HG03097 (cell line): Measurements from ENCODE around the gene DPF1.
"Not testable (repeated sequence)": the region's sequence is repeated elsewhere in the genome, so short reads cannot be mapped to it uniquely, and the experiment has no call there.

Source experiments
- ATAC-seq: cut with Tn5 transposase; IDR thresholded peaks from one replicate; pipeline ENCODE4 v1.9.1; 2021; ENCODE audit not compliant: unreplicated experiment, low FRiP score

The DPF1 gene

GRCh38 chr19:38224014-38224862 lies at the start of gene DPF1:
TSS of gene DPF1 (minus strand) at chr19:38224222. CDS start at chr19:38224142, 80 bp downstream.
- ATAC-seq = peak; percentile 50

GRCh38 chr19:38273499-38273898 lies 49.5 kb upstream of the DPF1 start:
- ATAC-seq = no peak

GRCh38 chr19:38270587-38271167 lies 46.7 kb upstream of the DPF1 start:
- ATAC-seq = no peak

GRCh38 chr19:38268539-38268938 lies 44.5 kb upstream of the DPF1 start:
- no peak for ATAC-seq

- no peak for ATAC-seq
These were observed 43.9 kb upstream of the DPF1 start for GRCh38 chr19:38267761-38268483.

- ATAC-seq = no peak
These were observed 43.1 kb upstream of the DPF1 start for GRCh38 chr19:38266981-38267597.

GRCh38 chr19:38265921-38266429 lies 42.0 kb upstream of the DPF1 start:
- ATAC-seq = no peak

GRCh38 chr19:38265213-38265861 lies 41.3 kb upstream of the DPF1 start:
- no peak for ATAC-seq

- ATAC-seq = no peak
These were observed 40.6 kb upstream of the DPF1 start, which contains the start of gene SPINT2 for GRCh38 chr19:38264486-38265212. TSS of gene SPINT2 (plus strand) at chr19:38264573. CDS start at chr19:38264893, 320 bp downstream.

GRCh38 chr19:38263689-38264485 lies 39.9 kb upstream of the DPF1 start:
- no peak for ATAC-seq

- no peak for ATAC-seq
These were observed 38.7 kb upstream of the DPF1 start for GRCh38 chr19:38262585-38263268.

- ATAC-seq = not testable (repeated sequence)
These were observed 37.9 kb upstream of the DPF1 start for GRCh38 chr19:38261942-38262341.

- no peak for ATAC-seq
These were observed 31.5 kb upstream of the DPF1 start for GRCh38 chr19:38255383-38256014.

GRCh38 chr19:38253788-38254187 lies 29.8 kb upstream of the DPF1 start:
- ATAC-seq = no peak

- ATAC-seq = no peak
These were observed 29.1 kb upstream of the DPF1 start for GRCh38 chr19:38252941-38253691.

GRCh38 chr19:38252385-38252784 lies 28.4 kb upstream of the DPF1 start:
- no peak for ATAC-seq

GRCh38 chr19:38251564-38252051 lies 27.6 kb upstream of the DPF1 start:
- ATAC-seq = no peak
